Dermis microvascular lymphatic vessel endothelial cell (primary cell): Measurements from ENCODE around the gene ZC3H7B. TPM values are rescaled to one million over a fixed set of nuclear protein-coding genes. Genes with fewer than 3 reads are reported as not detected.

Experiments
- DNase-seq, 2 donors: peaks; one replicate each; pipeline versions ENCODE4 v3.0.0 to v3.0.0-alpha.2; 2010; ENCODE audit warnings: low read depth in 2 of 2
- total RNA-seq: library from RNA; depleted of rRNA; stranded (reverse); fragments of >200 nt; gene quantifications from 2 replicates; pipeline ENCODE4 v1.2.1, GENCODE V29; 2014

ZC3H7B gene
- total RNA-seq, 1 donor from 2014 or later = 37.5 TPM

GRCh38 chr22:41353862-41354575, 52.7 kb downstream of the ZC3H7B start:
- DNase-seq = no peak

GRCh38 chr22:41354979-41355378, 53.7 kb downstream of the ZC3H7B start:
- no peak for DNase-seq

- DNase-seq = no peak
Measured at GRCh38 chr22:41355895-41356294, 54.6 kb downstream of the ZC3H7B start.

GRCh38 chr22:41356430-41357028, 55.2 kb downstream of the ZC3H7B start:
- DNase-seq = no peak

GRCh38 chr22:41357191-41357590, 55.9 kb downstream of the ZC3H7B start:
- DNase-seq = no peak

GRCh38 chr22:41358927-41359326, 57.6 kb downstream of the ZC3H7B start:
- no peak for DNase-seq

GRCh38 chr22:41359376-41359775, 58.1 kb downstream of the ZC3H7B start:
- no peak for DNase-seq

GRCh38 chr22:41360126-41360525, 58.8 kb downstream of the ZC3H7B start:
- DNase-seq = no peak

GRCh38 chr22:41361716-41362310, 60.5 kb downstream of the ZC3H7B start:
- no peak for DNase-seq

GRCh38 chr22:41362615-41363014, 61.3 kb downstream of the ZC3H7B start:
- no peak for DNase-seq

- DNase-seq = no peak
Measured at GRCh38 chr22:41364233-41364632, 62.9 kb downstream of the ZC3H7B start.

- no peak for DNase-seq
Measured at GRCh38 chr22:41364955-41365354, 63.6 kb downstream of the ZC3H7B start.

GRCh38 chr22:41365425-41365824, 64.1 kb downstream of the ZC3H7B start:
- DNase-seq = no peak

- DNase-seq = no peak
Measured at GRCh38 chr22:41366323-41367029, 65.2 kb downstream of the ZC3H7B start.

GRCh38 chr22:41367039-41367679, 65.8 kb downstream of the ZC3H7B start:
- peak; percentile 83 to 97 for DNase-seq

- no peak for DNase-seq
Measured at GRCh38 chr22:41367680-41368542, 66.6 kb downstream of the ZC3H7B start.

- DNase-seq = no peak
Measured at GRCh38 chr22:41368543-41369423, 67.5 kb downstream of the ZC3H7B start.

GRCh38 chr22:41369424-41369745, 68.1 kb downstream of the ZC3H7B start:
- DNase-seq = no peak

- no peak for DNase-seq
Measured at GRCh38 chr22:41369837-41370236, 68.5 kb downstream of the ZC3H7B start.

- no peak for DNase-seq
Measured at GRCh38 chr22:41377846-41378245, 76.5 kb downstream of the ZC3H7B start.
